GM20000 (cell line): ENCODE measurements around the gene ZNF678.

Experiments used
- DNase-seq: peaks from one replicate; pipeline ENCODE4 v3.0.0; 2012; ENCODE audit warnings: low spot score
- CTCF ChIP-seq: IDR thresholded peaks from 2 replicates; pipeline ENCODE4 v1.5.1; 2012; ENCODE audit warnings: mild to moderate bottlenecking, control low read depth; ENCODE audit errors: extremely low read depth, missing control alignments

The ZNF678 gene

GRCh38 chr1:227563324-227564201 is at the start of gene ZNF678:
Gene ZNF678 (plus strand): TSS chr1:227563556. CDS start chr1:227650992, 87,436 bp downstream.
- DNase-seq = peak; percentile 98
- TF ChIP-seq CTCF = no peak

- no peak for TF ChIP-seq CTCF
- DNase-seq = no peak
Measured at GRCh38 chr1:227518876-227519275, 44.5 kb upstream of the ZNF678 start.

GRCh38 chr1:227521782-227522181 is 41.6 kb upstream of the ZNF678 start:
- DNase-seq = no peak
- no peak for TF ChIP-seq CTCF

- TF ChIP-seq CTCF = no peak
- DNase-seq = no peak
Measured at GRCh38 chr1:227526524-227526923, 36.8 kb upstream of the ZNF678 start.

- no peak for DNase-seq
Measured at GRCh38 chr1:227532019-227532619, 31.2 kb upstream of the ZNF678 start.

GRCh38 chr1:227540170-227541098 is 22.9 kb upstream of the ZNF678 start:
- no peak for TF ChIP-seq CTCF
- no peak for DNase-seq

More at GRCh38 chr1:227532019-227532619, 31.2 kb upstream of the ZNF678 start:
- no peak for TF ChIP-seq CTCF

- no peak for DNase-seq
- TF ChIP-seq CTCF = no peak
Measured at GRCh38 chr1:227541129-227541528, 22.2 kb upstream of the ZNF678 start.
